HEK293 (cell line): Measurements from ENCODE around the gene RASL10B.

Experiments
- CTCF ChIA-PET: fragments of 350-600 bp; formaldehyde crosslinking; extraction: SDS; loops from one replicate; lab custom pipeline; 2021; ENCODE audit warnings: antibody characterized with exemption; lab: Yijun Ruan, JAX
- POLR2A ChIA-PET: fragments of 300-600 bp; formaldehyde crosslinking; extraction: SDS; loops from one replicate; lab custom pipeline; 2020; ENCODE audit warnings: antibody characterized with exemption, inconsistent platforms; lab: Yijun Ruan, JAX
- H3K27ac ChIP-seq: fragments of 200-500 bp; sonication (Bioruptor generic); 2 replicates; pipeline ENCODE4 v1.5.1; 2014; ENCODE audit warnings: low read depth, low read length, control low read depth, inconsistent platforms; ENCODE audit errors: extremely low read depth
- H3K36me3 ChIP-seq, 2 experiments: fragments of 200-500 bp in 1 of 2; sonication (Bioruptor generic) in 1 of 2; 1 replicate in 1 of 2; 2 replicates in 1 of 2; pipeline ENCODE4 v1.5.1; 2014 to 2017; ENCODE audit warnings: inconsistent platforms in 2 of 2, low read length in 2 of 2; ENCODE audit not compliant: control insufficient read depth in 2 of 2, insufficient read depth in 1 of 2
- H3K4me1 ChIP-seq: fragments of 200-500 bp; sonication (Bioruptor generic); 2 replicates; pipeline ENCODE4 v1.5.1; 2014; ENCODE audit warnings: mild to moderate bottlenecking, low read length, inconsistent platforms; ENCODE audit not compliant: control insufficient read depth, insufficient read depth
- H3K4me3 ChIP-seq: 2 replicates; pipeline ENCODE4 v1.5.1; 2011; ENCODE audit warnings: low read depth, mild to moderate bottlenecking, control low read depth, low read length, moderate library complexity
- H3K9me3 ChIP-seq: fragments of 200-500 bp; sonication (Bioruptor generic); 2 replicates; pipeline ENCODE4 v1.5.1; 2014; ENCODE audit warnings: low read depth, low read length, inconsistent platforms; ENCODE audit not compliant: control insufficient read depth, insufficient read depth
- GLIS2 ChIP-seq: fragments of 450-650 bp; formaldehyde crosslinking; IDR thresholded peaks from 2 replicates; pipeline ENCODE4 v1.5.1; 2016; ENCODE audit warnings: missing biosample characterization, missing genetic modification characterization
- HOXD13 ChIP-seq: sonication (generic); formaldehyde crosslinking; IDR thresholded peaks from 2 replicates; pipeline ENCODE4 v1.8.0; 2022; ENCODE audit warnings: missing genetic modification reagents, borderline replicate concordance
- KLF7 ChIP-seq: fragments of 450-650 bp; formaldehyde crosslinking; IDR thresholded peaks from 2 replicates; pipeline ENCODE4 v1.5.1; 2016; ENCODE audit warnings: missing biosample characterization, missing genetic modification characterization, borderline replicate concordance
- SCRT1 ChIP-seq: fragments of 450-650 bp; formaldehyde crosslinking; IDR thresholded peaks from 2 replicates; pipeline ENCODE4 v1.5.1; 2016; ENCODE audit warnings: missing biosample characterization, missing genetic modification characterization, borderline replicate concordance
- SCRT2 ChIP-seq: fragments of 450-650 bp; formaldehyde crosslinking; IDR thresholded peaks from 2 replicates; pipeline ENCODE4 v1.5.1; 2016; ENCODE audit warnings: missing biosample characterization, missing genetic modification characterization
- WT1 ChIP-seq: fragments of 450-650 bp; formaldehyde crosslinking; IDR thresholded peaks from 2 replicates; pipeline ENCODE4 v1.5.1; 2016; ENCODE audit warnings: missing biosample characterization, missing genetic modification characterization
- ZNF10 ChIP-seq: fragments of 450-650 bp; formaldehyde crosslinking; IDR thresholded peaks from 2 replicates; pipeline ENCODE4 v1.5.1; 2017; ENCODE audit warnings: missing biosample characterization, missing genetic modification characterization
- ZNF223 ChIP-seq: fragments of 450-650 bp; formaldehyde crosslinking; IDR thresholded peaks from 2 replicates; pipeline ENCODE4 v1.5.1; 2016; ENCODE audit warnings: missing biosample characterization, missing genetic modification characterization
- ZNF274 ChIP-seq, 2 experiments: fragments of 200-500 bp in 1 of 2; fragments of 450-650 bp in 1 of 2; sonication (Bioruptor generic) in 1 of 2; formaldehyde crosslinking in 1 of 2; IDR thresholded peaks; 2 replicates each; pipeline versions ENCODE4 v1.5.1 to v1.6.1; 2014 to 2016; ENCODE audit warnings: borderline replicate concordance in 1 of 2, inconsistent platforms in 1 of 2, low read length in 1 of 2, missing biosample characterization in 1 of 2, missing genetic modification characterization in 1 of 2
- ZNF394 ChIP-seq: fragments of 450-650 bp; formaldehyde crosslinking; IDR thresholded peaks from 2 replicates; pipeline ENCODE4 v1.5.1; 2016; ENCODE audit warnings: missing biosample characterization, missing genetic modification characterization, mild to moderate bottlenecking, moderate library complexity, borderline replicate concordance
- ZNF530 ChIP-seq: fragments of 450-650 bp; formaldehyde crosslinking; IDR thresholded peaks from 2 replicates; pipeline ENCODE4 v1.5.1; 2016; ENCODE audit warnings: low read depth, missing biosample characterization, missing genetic modification characterization
- ZNF549 ChIP-seq: fragments of 450-650 bp; IDR thresholded peaks from 2 replicates; pipeline ENCODE4 v1.5.1; 2018; ENCODE audit warnings: missing biosample characterization, missing genetic modification characterization, mild to moderate bottlenecking, inconsistent platforms, moderate library complexity
- ZNF571 ChIP-seq: fragments of 450-650 bp; formaldehyde crosslinking; IDR thresholded peaks from 2 replicates; pipeline ENCODE4 v1.5.0; 2017; ENCODE audit warnings: missing biosample characterization, missing genetic modification characterization
- ZNF677 ChIP-seq: fragments of 450-650 bp; IDR thresholded peaks from 2 replicates; pipeline ENCODE4 v1.5.0; 2018; ENCODE audit warnings: missing biosample characterization, mild to moderate bottlenecking, missing genetic modification characterization, moderate library complexity
- ZNF785 ChIP-seq: fragments of 450-650 bp; formaldehyde crosslinking; IDR thresholded peaks from 2 replicates; pipeline ENCODE4 v1.5.1; 2016; ENCODE audit warnings: missing biosample characterization, missing genetic modification characterization
- ZSCAN16 ChIP-seq: fragments of 450-650 bp; formaldehyde crosslinking; IDR thresholded peaks from 2 replicates; pipeline ENCODE4 v1.5.1; 2016; ENCODE audit warnings: missing biosample characterization, missing genetic modification characterization
- TF ChIP-seq, protein P1 (sequence below): fragments of 450-650 bp; formaldehyde crosslinking; IDR thresholded peaks from 2 replicates; pipeline ENCODE4 v1.5.0; 2017; ENCODE audit warnings: missing biosample characterization, missing genetic modification characterization, borderline replicate concordance
- TF ChIP-seq, protein P2 (sequence below): fragments of 450-650 bp; IDR thresholded peaks from 2 replicates; pipeline ENCODE4 v1.5.1; 2018; ENCODE audit warnings: missing biosample characterization, mild to moderate bottlenecking, missing genetic modification characterization
- TF ChIP-seq, protein P3 (sequence below): fragments of 450-650 bp; formaldehyde crosslinking; conservative IDR thresholded peaks from 2 replicates; pipeline ENCODE4 v1.5.1; 2016; ENCODE audit warnings: low read depth, missing biosample characterization, missing genetic modification characterization
- TF ChIP-seq, protein P4 (sequence below): fragments of 450-650 bp; formaldehyde crosslinking; IDR thresholded peaks from 2 replicates; pipeline ENCODE4; 2016; ENCODE audit warnings: missing biosample characterization, missing genetic modification characterization

The RASL10B gene

DNA sequence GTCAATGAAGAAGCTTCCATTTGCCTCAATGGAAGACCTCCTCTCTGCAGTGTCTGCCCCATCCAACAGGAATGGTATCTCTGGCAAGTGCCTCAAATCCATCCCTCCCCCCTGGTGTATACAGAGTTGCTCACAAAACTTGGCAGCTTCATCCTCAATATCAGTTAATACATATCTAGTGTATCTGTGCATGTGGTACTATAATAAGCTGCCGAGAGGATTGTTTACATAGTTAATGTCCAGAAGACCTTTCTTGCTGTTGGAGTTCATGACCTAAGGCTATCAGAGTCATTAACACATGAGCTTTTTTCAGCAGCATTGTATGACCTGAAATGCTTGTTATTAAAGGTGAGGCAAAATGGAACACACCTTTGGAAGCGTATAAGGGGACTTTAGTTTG is 14.0 kb upstream of the RASL10B start:
- no peak for TF ChIP-seq HOXD13 (CRISPR knock-in tag)
- TF ChIP-seq, protein P1, sequence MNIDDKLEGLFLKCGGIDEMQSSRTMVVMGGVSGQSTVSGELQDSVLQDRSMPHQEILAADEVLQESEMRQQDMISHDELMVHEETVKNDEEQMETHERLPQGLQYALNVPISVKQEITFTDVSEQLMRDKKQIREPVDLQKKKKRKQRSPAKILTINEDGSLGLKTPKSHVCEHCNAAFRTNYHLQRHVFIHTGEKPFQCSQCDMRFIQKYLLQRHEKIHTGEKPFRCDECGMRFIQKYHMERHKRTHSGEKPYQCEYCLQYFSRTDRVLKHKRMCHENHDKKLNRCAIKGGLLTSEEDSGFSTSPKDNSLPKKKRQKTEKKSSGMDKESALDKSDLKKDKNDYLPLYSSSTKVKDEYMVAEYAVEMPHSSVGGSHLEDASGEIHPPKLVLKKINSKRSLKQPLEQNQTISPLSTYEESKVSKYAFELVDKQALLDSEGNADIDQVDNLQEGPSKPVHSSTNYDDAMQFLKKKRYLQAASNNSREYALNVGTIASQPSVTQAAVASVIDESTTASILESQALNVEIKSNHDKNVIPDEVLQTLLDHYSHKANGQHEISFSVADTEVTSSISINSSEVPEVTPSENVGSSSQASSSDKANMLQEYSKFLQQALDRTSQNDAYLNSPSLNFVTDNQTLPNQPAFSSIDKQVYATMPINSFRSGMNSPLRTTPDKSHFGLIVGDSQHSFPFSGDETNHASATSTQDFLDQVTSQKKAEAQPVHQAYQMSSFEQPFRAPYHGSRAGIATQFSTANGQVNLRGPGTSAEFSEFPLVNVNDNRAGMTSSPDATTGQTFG: no peak
- no peak for TF ChIP-seq KLF7 (tag by site-specific recombination)
- no peak for TF ChIP-seq ZNF571
- TF ChIP-seq ZNF223 (tag by site-specific recombination): no peak
- TF ChIP-seq, protein P2, sequence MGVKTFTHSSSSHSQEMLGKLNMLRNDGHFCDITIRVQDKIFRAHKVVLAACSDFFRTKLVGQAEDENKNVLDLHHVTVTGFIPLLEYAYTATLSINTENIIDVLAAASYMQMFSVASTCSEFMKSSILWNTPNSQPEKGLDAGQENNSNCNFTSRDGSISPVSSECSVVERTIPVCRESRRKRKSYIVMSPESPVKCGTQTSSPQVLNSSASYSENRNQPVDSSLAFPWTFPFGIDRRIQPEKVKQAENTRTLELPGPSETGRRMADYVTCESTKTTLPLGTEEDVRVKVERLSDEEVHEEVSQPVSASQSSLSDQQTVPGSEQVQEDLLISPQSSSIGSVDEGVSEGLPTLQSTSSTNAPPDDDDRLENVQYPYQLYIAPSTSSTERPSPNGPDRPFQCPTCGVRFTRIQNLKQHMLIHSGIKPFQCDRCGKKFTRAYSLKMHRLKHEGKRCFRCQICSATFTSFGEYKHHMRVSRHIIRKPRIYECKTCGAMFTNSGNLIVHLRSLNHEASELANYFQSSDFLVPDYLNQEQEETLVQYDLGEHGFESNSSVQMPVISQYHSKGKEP: no peak
- no peak for TF ChIP-seq WT1 (tag by site-specific recombination)
- TF ChIP-seq, all 188 proteins: peak for 0
- 0 out of 2 replicates have a peak overlapping the region, but pooled peaks have one; percentile 9 for H3K27ac ChIP-seq
- no peak overlapping the region for H3K4me3 ChIP-seq
- peaks cover 24 to 84% of the 10 kb centered on the region in 2 experiments for H3K36me3 ChIP-seq
- ChIA-PET CTCF (interaction anchor here (1.7 to 2.4 kb wide), 2 partner anchors 30 to 105 kb away, joined by 7 to 11 read pairs; no protein-coding TSS in a partner anchor), POLR2A (interaction anchor here (0.5 to 1.0 kb wide), 2 partner anchors 16 to 1105 kb away, joined by 3 to 4 read pairs; no protein-coding TSS in a partner anchor)
- no peaks in the 10 kb centered on the region for H3K9me3 ChIP-seq
- peaks cover 10% of the 10 kb centered on the region for H3K4me1 ChIP-seq

DNA sequence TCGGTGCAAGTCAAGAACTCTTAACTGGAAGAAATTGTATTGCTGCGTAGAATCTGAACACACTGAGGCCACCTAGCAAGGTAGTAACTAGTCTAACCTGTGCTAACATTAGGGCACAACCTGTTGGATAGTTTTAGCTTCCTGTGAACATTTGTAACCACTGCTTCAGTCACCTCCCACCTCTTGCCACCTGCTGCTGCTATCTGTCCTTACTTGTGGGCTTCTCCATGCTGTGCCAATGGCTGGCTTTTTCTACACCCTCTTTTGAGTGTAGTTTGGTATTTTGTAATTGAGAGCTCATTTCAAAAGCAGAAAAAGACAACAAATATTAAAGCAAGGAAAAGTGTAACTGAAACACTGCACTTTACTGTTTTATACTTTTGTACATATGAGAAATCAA is 7.7 kb upstream of the RASL10B start:
- Histone ChIP-seq H3K36me3 (peaks cover 32 to 58% of the 10 kb centered on the region in 2 experiments), H3K4me1 (peaks cover 17% of the 10 kb centered on the region), H3K27ac (no peak overlapping the region), H3K9me3 (no peaks in the 10 kb centered on the region), H3K4me3 (no peak overlapping the region)
- POLR2A ChIA-PET: no interaction called here
- CTCF ChIA-PET: interaction anchor here (0.9 to 1.5 kb wide), 2 partner anchors 23 to 40 kb away, joined by 4 to 5 read pairs; no protein-coding TSS in a partner anchor
- TF ChIP-seq SCRT2 (tag by site-specific recombination): peak; percentile 64
- TF ChIP-seq ZNF394 (tag by site-specific recombination): no peak
- no peak for TF ChIP-seq GLIS2 (tag by site-specific recombination)
- TF ChIP-seq ZNF677 (tag by site-specific recombination): no peak
- no peak for TF ChIP-seq ZNF274 (IDR thresholded peaks at IDR 0.05; ENCODE audit: low read length)
- TF ChIP-seq ZNF274 (tag by site-specific recombination; IDR thresholded peaks at IDR 0.05; ENCODE audit: borderline replicate concordance): no peak
- TF ChIP-seq ZNF785: no peak
- no peak for TF ChIP-seq ZNF530
- no peak for TF ChIP-seq ZNF10 (tag by site-specific recombination)
- TF ChIP-seq SCRT1 (tag by site-specific recombination): 0 out of 2 replicates have a peak, but pooled peaks have one; percentile 50
- TF ChIP-seq ZNF549 (tag by site-specific recombination): no peak
- no peak for TF ChIP-seq ZSCAN16 (tag by site-specific recombination)
- TF ChIP-seq, protein P3, sequence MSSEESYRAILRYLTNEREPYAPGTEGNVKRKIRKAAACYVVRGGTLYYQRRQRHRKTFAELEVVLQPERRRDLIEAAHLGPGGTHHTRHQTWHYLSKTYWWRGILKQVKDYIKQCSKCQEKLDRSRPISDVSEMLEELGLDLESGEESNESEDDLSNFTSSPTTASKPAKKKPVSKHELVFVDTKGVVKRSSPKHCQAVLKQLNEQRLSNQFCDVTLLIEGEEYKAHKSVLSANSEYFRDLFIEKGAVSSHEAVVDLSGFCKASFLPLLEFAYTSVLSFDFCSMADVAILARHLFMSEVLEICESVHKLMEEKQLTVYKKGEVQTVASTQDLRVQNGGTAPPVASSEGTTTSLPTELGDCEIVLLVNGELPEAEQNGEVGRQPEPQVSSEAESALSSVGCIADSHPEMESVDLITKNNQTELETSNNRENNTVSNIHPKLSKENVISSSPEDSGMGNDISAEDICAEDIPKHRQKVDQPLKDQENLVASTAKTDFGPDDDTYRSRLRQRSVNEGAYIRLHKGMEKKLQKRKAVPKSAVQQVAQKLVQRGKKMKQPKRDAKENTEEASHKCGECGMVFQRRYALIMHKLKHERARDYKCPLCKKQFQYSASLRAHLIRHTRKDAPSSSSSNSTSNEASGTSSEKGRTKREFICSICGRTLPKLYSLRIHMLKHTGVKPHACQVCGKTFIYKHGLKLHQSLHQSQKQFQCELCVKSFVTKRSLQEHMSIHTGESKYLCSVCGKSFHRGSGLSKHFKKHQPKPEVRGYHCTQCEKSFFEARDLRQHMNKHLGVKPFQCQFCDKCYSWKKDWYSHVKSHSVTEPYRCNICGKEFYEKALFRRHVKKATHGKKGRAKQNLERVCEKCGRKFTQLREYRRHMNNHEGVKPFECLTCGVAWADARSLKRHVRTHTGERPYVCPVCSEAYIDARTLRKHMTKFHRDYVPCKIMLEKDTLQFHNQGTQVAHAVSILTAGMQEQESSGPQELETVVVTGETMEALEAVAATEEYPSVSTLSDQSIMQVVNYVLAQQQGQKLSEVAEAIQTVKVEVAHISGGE: no peak
- TF ChIP-seq, protein P4, sequence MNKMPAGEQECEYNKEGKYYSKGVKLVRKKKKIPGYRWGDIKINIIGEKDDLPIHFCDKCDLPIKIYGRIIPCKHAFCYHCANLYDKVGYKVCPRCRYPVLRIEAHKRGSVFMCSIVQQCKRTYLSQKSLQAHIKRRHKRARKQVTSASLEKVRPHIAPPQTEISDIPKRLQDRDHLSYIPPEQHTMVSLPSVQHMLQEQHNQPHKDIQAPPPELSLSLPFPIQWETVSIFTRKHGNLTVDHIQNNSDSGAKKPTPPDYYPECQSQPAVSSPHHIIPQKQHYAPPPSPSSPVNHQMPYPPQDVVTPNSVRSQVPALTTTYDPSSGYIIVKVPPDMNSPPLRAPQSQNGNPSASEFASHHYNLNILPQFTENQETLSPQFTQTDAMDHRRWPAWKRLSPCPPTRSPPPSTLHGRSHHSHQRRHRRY (tag by site-specific recombination): no peak
